ENCODE results near the gene FBXO44.
A peak's percentile ranks its signal among the peaks of the same experiment; 100 is the strongest.

The FBXO44 gene

GRCh38 chr1:11648039-11648438, 6.6 kb upstream of the FBXO44 start:
- H3K36me3 Mint-ChIP-seq = no peaks in the 10 kb centered on the region
- no peak overlapping the region for H3K4me3 Mint-ChIP-seq
- ATAC-seq = no peak
- H3K4me1 Mint-ChIP-seq = peaks cover 22% of the 10 kb centered on the region
- no peaks in the 10 kb centered on the region for H3K27me3 Mint-ChIP-seq
- no peak overlapping the region for H3K27ac Mint-ChIP-seq
- no peaks in the 10 kb centered on the region for H3K9me3 Mint-ChIP-seq

GRCh38 chr1:11648732-11649158, 5.9 kb upstream of the FBXO44 start:
- no peak for ATAC-seq
- Mint-ChIP-seq H3K4me1 (peaks cover 18% of the 10 kb centered on the region), H3K27ac (no peak overlapping the region), H3K36me3 (no peaks in the 10 kb centered on the region), H3K4me3 (no peak overlapping the region), H3K9me3 (no peaks in the 10 kb centered on the region), H3K27me3 (no peaks in the 10 kb centered on the region)

GRCh38 chr1:11649237-11649623, 5.4 kb upstream of the FBXO44 start:
- Mint-ChIP-seq H3K27ac (no peak overlapping the region), H3K4me3 (no peak overlapping the region), H3K36me3 (no peaks in the 10 kb centered on the region), H3K4me1 (peaks cover 18% of the 10 kb centered on the region), H3K27me3 (no peaks in the 10 kb centered on the region), H3K9me3 (no peaks in the 10 kb centered on the region)
- no peak for ATAC-seq

GRCh38 chr1:11649624-11650330, 4.9 kb upstream of the FBXO44 start:
- peak overlapping the region; percentile 45 for H3K4me3 Mint-ChIP-seq
- H3K4me1 Mint-ChIP-seq = peaks cover 18% of the 10 kb centered on the region
- no peaks in the 10 kb centered on the region for H3K36me3 Mint-ChIP-seq
- ATAC-seq = no peak
- no peaks in the 10 kb centered on the region for H3K27me3 Mint-ChIP-seq
- no peaks in the 10 kb centered on the region for H3K9me3 Mint-ChIP-seq
- H3K27ac Mint-ChIP-seq = peak overlapping the region; percentile 62

GRCh38 chr1:11650331-11650991, 4.2 kb upstream of the FBXO44 start:
- peak overlapping the region; percentile 62 for H3K27ac Mint-ChIP-seq
- no peaks in the 10 kb centered on the region for H3K9me3 Mint-ChIP-seq
- H3K36me3 Mint-ChIP-seq = no peaks in the 10 kb centered on the region
- no peaks in the 10 kb centered on the region for H3K27me3 Mint-ChIP-seq
- peak overlapping the region; percentile 73 for H3K4me3 Mint-ChIP-seq
- H3K4me1 Mint-ChIP-seq = peaks cover 21% of the 10 kb centered on the region
- peak; percentile 73 for ATAC-seq

- ATAC-seq = no peak
- H3K36me3 Mint-ChIP-seq = no peaks in the 10 kb centered on the region
- H3K4me1 Mint-ChIP-seq = peaks cover 26% of the 10 kb centered on the region
- no peaks in the 10 kb centered on the region for H3K9me3 Mint-ChIP-seq
- peak overlapping the region; percentile 73 for H3K4me3 Mint-ChIP-seq
- H3K27me3 Mint-ChIP-seq = no peaks in the 10 kb centered on the region
- H3K27ac Mint-ChIP-seq = peak overlapping the region; percentile 62
These were observed 3.7 kb upstream of the FBXO44 start for GRCh38 chr1:11651017-11651416.

- Mint-ChIP-seq H3K36me3 (no peaks in the 10 kb centered on the region), H3K9me3 (no peaks in the 10 kb centered on the region), H3K4me3 (no peak overlapping the region), H3K27me3 (no peaks in the 10 kb centered on the region), H3K4me1 (peaks cover 27% of the 10 kb centered on the region), H3K27ac (no peak overlapping the region)
- ATAC-seq = no peak
These were observed 2.4 kb upstream of the FBXO44 start for GRCh38 chr1:11652203-11652780.

- H3K4me1 Mint-ChIP-seq = peaks cover 27% of the 10 kb centered on the region
- H3K36me3 Mint-ChIP-seq = no peaks in the 10 kb centered on the region
- H3K4me3 Mint-ChIP-seq = peak overlapping the region; percentile 83
- H3K27ac Mint-ChIP-seq = no peak overlapping the region
- H3K27me3 Mint-ChIP-seq = no peaks in the 10 kb centered on the region
- H3K9me3 Mint-ChIP-seq = no peaks in the 10 kb centered on the region
- ATAC-seq = no peak
These were observed 1.4 kb upstream of the FBXO44 start for GRCh38 chr1:11653101-11653860.

- H3K4me3 Mint-ChIP-seq = peak overlapping the region; percentile 83
- peaks cover 27% of the 10 kb centered on the region for H3K4me1 Mint-ChIP-seq
- H3K27ac Mint-ChIP-seq = no peak overlapping the region
- no peak for ATAC-seq
- no peaks in the 10 kb centered on the region for H3K27me3 Mint-ChIP-seq
- H3K9me3 Mint-ChIP-seq = no peaks in the 10 kb centered on the region
- H3K36me3 Mint-ChIP-seq = no peaks in the 10 kb centered on the region
These were observed 878 bp upstream of the FBXO44 start for GRCh38 chr1:11653861-11654136.

- H3K4me1 Mint-ChIP-seq = peaks cover 21% of the 10 kb centered on the region
- H3K36me3 Mint-ChIP-seq = no peaks in the 10 kb centered on the region
- H3K27me3 Mint-ChIP-seq = no peaks in the 10 kb centered on the region
- ATAC-seq = peak; percentile 38
- peak overlapping the region; percentile 83 for H3K4me3 Mint-ChIP-seq
- H3K27ac Mint-ChIP-seq = peak overlapping the region; percentile 48
- no peaks in the 10 kb centered on the region for H3K9me3 Mint-ChIP-seq
These were observed 497 bp downstream of the FBXO44 start for GRCh38 chr1:11654939-11655808.

- Mint-ChIP-seq H3K27me3 (no peaks in the 10 kb centered on the region), H3K4me3 (no peak overlapping the region), H3K4me1 (peaks cover 9% of the 10 kb centered on the region), H3K36me3 (peaks cover 5% of the 10 kb centered on the region), H3K27ac (no peak overlapping the region), H3K9me3 (no peaks in the 10 kb centered on the region)
- no peak for ATAC-seq
These were observed 3.0 kb downstream of the FBXO44 start for GRCh38 chr1:11657654-11658053.

GRCh38 chr1:11658542-11658941, 3.9 kb downstream of the FBXO44 start:
- peaks cover 9% of the 10 kb centered on the region for H3K4me1 Mint-ChIP-seq
- H3K27ac Mint-ChIP-seq = no peak overlapping the region
- H3K36me3 Mint-ChIP-seq = peaks cover 5% of the 10 kb centered on the region
- H3K4me3 Mint-ChIP-seq = no peak overlapping the region
- no peak for ATAC-seq
- H3K27me3 Mint-ChIP-seq = no peaks in the 10 kb centered on the region
- H3K9me3 Mint-ChIP-seq = no peaks in the 10 kb centered on the region

GRCh38 chr1:11659748-11660147, 5.1 kb downstream of the FBXO44 start:
- no peak overlapping the region for H3K4me3 Mint-ChIP-seq
- H3K9me3 Mint-ChIP-seq = no peaks in the 10 kb centered on the region
- peaks cover 9% of the 10 kb centered on the region for H3K4me1 Mint-ChIP-seq
- peaks cover 5% of the 10 kb centered on the region for H3K36me3 Mint-ChIP-seq
- no peak for ATAC-seq
- H3K27me3 Mint-ChIP-seq = no peaks in the 10 kb centered on the region
- no peak overlapping the region for H3K27ac Mint-ChIP-seq

- H3K4me1 Mint-ChIP-seq = peaks cover under 1% of the 10 kb centered on the region
- H3K27ac Mint-ChIP-seq = no peak overlapping the region
- H3K27me3 Mint-ChIP-seq = no peaks in the 10 kb centered on the region
- H3K36me3 Mint-ChIP-seq = peaks cover 5% of the 10 kb centered on the region
- no peaks in the 10 kb centered on the region for H3K9me3 Mint-ChIP-seq
- H3K4me3 Mint-ChIP-seq = no peak overlapping the region
- ATAC-seq = no peak
These were observed 6.4 kb downstream of the FBXO44 start for GRCh38 chr1:11661103-11661502.

Data from stimulated activated memory B cell treated with anti-CD40 and anti-IgM and Interleukin-4, amounts not matched to agents 10 μg/mL and 1 μg/mL and 100 μg/mL, for 72 hours (primary cell).